ENCODE data around the gene TRPC4.

- TF ChIP-seq CTCF (IDR thresholded peaks at IDR 0.05), result no peak
- no peak for TF ChIP-seq USF1 (CRISPR knock-in tag; IDR thresholded peaks at IDR 0.05)
- TF ChIP-seq CBFB (CRISPR knock-in tag; IDR thresholded peaks at IDR 0.05; ENCODE audit: low read depth), result no peak
- TF ChIP-seq IRF2 (CRISPR knock-in tag; IDR thresholded peaks at IDR 0.05; ENCODE audit: borderline replicate concordance, low read depth), result no peak
- no peak for TF ChIP-seq CREB1 (CRISPR knock-in tag; IDR thresholded peaks at IDR 0.05)
- TF ChIP-seq JUN (CRISPR knock-in tag; IDR thresholded peaks at IDR 0.05), result no peak
- TF ChIP-seq SP1 (CRISPR knock-in tag; conservative IDR thresholded peaks at IDR 0.05), result no peak
- no peak for TF ChIP-seq ZNF281 (CRISPR knock-in tag; IDR thresholded peaks at IDR 0.05)
- TF ChIP-seq GABPB1 (CRISPR knock-in tag; IDR thresholded peaks at IDR 0.05), result no peak
- no peak for TF ChIP-seq ZNF532 (CRISPR knock-in tag; IDR thresholded peaks at IDR 0.05; ENCODE audit: borderline replicate concordance)
- no peak for TF ChIP-seq ZNF121 (CRISPR knock-in tag; IDR thresholded peaks at IDR 0.05)
- TF ChIP-seq NR3C1 (CRISPR knock-in tag; conservative IDR thresholded peaks at IDR 0.05; ENCODE audit: low read depth), result no peak
- TF ChIP-seq USF2 (CRISPR knock-in tag; IDR thresholded peaks at IDR 0.05), result no peak
These were observed 242.1 kb downstream of the TRPC4 start for GRCh38 chr13:37627428-37627827.

Measured in WTC11 (cell line).